H1 (cell line): ENCODE results near the gene EIPR1. TPM values are rescaled to one million over a fixed set of nuclear protein-coding genes. Genes with fewer than 3 reads are reported as not detected.

Source experiments
- CHD2 ChIP-seq: IDR thresholded peaks from 2 replicates; pipeline ENCODE4 v1.6.1; 2012; ENCODE audit warnings: low read length, improper control_type of control experiment
- CHD7 ChIP-seq: fragments of 300-600 bp; sonication (generic); IDR thresholded peaks from 2 replicates; pipeline ENCODE4 v1.7.1; 2012; ENCODE audit warnings: low read length, moderate library complexity, mild to moderate bottlenecking, inconsistent platforms; ENCODE audit not compliant: insufficient replicate concordance
- JUN ChIP-seq: IDR thresholded peaks from 2 replicates; pipeline ENCODE4 v1.6.1; 2011; ENCODE audit warnings: low read depth, mild to moderate bottlenecking, improper control_type of control experiment, low read length
- KDM4A ChIP-seq: IDR thresholded peaks from one replicate; pipeline ENCODE4 v1.7.1; 2012; ENCODE audit warnings: low read depth, mild to moderate bottlenecking, moderate library complexity, low read length, inconsistent platforms; ENCODE audit not compliant: severe bottlenecking
- SP2 ChIP-seq: IDR thresholded peaks from 2 replicates; pipeline ENCODE4 v1.6.1; 2012; ENCODE audit warnings: mild to moderate bottlenecking, low read length, inconsistent platforms
- polyA plus RNA-seq, 7 experiments: library from polyadenylated mRNA; depleted of rRNA in 3 of 7; stranded (reverse) in 5 of 7; unstranded in 2 of 7; fragments of >200 nt in 5 of 7; fragments of 200-250 nt in 2 of 7; gene quantifications; 1 replicate in 5 of 7; 2 replicates in 1 of 7; 4 replicates in 1 of 7; pipeline versions ENCODE4 v1.2.1 to v1.2.3, GENCODE V29; 2011 to 2013; ENCODE audit warnings: missing spikeins in 2 of 7, mixed read lengths in 2 of 7
- total RNA-seq: library from RNA; stranded (reverse); fragmentation: NEBNext Ultra II Directional; extraction: Animal tissue kit (Norgen Biotek cat#: 25700); gene quantifications from 2 replicates; pipeline ENCODE4 v1.2.1, GENCODE V29; 2021

The EIPR1 gene
- total and polyA plus RNA-seq, 2 of the 8 experiments (the other 6 are each of a cell fraction or from before 2014, with no cell fraction given) = 26.3 to 56.4 TPM

- TF ChIP-seq CHD7 (no peak), JUN (no peak), CHD2 (no peak), KDM4A (no peak), SP2 (no peak)
Measured at GRCh38 chr2:3356799-3357198, 20.8 kb downstream of the EIPR1 start (continued).
